ENCODE data around the gene LIN7B. TPM values are rescaled to one million over a fixed set of nuclear protein-coding genes. Genes with fewer than 3 reads are reported as not detected.

The LIN7B gene
- total and polyA plus RNA-seq, 4 donors: 2.2 to 3.8 (median 2.8) TPM

DNA sequence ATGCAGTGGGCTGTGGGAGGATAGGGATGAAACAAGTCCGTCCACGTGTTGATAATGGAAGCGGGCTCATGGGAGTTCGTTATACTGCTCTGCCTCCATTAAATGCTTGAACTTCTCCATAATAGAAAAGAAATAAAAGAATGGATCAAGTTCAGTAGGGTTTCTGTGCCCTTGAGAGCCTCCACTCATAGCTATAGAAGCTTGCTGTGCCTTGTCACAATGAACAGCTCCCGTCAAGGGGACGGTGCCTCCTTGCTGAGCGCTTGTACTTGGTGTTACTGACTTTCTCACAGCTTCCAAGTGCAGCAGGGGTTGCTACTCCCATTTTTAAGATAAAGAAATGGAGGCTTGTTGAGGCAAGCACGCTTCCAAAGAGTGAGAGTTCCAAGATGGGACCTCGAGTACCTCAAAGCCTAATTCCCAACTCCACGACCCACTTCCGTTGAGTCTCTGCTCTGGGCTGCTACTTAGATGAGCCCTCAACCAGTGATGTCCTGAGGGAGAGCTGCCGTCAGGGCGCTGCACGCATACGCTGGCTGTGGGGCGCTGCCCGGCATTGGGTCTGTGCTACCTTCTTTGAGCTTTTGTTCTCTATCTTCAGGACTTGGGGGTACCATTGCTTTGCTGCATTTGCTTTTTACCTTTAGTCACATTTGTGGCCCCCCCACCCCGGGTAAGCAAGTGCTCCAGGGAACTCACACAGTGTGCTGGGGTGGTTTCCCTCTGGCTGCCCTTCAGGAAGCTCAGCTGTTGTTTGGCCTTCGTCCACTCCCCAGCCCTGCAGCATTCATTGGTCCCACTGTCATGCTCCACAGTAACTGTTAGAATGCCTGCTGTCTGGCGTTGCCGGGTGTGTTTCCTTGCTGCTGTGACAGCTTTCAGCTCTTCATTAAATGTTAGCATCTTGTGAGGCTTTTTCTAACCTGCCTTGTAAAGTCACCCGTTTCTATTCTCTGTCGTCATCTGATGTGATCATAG is 19.4 kb upstream of the LIN7B start (continued):
- TF ChIP-seq, protein P1, sequence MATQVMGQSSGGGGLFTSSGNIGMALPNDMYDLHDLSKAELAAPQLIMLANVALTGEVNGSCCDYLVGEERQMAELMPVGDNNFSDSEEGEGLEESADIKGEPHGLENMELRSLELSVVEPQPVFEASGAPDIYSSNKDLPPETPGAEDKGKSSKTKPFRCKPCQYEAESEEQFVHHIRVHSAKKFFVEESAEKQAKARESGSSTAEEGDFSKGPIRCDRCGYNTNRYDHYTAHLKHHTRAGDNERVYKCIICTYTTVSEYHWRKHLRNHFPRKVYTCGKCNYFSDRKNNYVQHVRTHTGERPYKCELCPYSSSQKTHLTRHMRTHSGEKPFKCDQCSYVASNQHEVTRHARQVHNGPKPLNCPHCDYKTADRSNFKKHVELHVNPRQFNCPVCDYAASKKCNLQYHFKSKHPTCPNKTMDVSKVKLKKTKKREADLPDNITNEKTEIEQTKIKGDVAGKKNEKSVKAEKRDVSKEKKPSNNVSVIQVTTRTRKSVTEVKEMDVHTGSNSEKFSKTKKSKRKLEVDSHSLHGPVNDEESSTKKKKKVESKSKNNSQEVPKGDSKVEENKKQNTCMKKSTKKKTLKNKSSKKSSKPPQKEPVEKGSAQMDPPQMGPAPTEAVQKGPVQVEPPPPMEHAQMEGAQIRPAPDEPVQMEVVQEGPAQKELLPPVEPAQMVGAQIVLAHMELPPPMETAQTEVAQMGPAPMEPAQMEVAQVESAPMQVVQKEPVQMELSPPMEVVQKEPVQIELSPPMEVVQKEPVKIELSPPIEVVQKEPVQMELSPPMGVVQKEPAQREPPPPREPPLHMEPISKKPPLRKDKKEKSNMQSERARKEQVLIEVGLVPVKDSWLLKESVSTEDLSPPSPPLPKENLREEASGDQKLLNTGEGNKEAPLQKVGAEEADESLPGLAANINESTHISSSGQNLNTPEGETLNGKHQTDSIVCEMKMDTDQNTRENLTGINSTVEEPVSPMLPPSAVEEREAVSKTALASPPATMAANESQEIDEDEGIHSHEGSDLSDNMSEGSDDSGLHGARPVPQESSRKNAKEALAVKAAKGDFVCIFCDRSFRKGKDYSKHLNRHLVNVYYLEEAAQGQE (IDR thresholded peaks at IDR 0.05): no peak

DNA sequence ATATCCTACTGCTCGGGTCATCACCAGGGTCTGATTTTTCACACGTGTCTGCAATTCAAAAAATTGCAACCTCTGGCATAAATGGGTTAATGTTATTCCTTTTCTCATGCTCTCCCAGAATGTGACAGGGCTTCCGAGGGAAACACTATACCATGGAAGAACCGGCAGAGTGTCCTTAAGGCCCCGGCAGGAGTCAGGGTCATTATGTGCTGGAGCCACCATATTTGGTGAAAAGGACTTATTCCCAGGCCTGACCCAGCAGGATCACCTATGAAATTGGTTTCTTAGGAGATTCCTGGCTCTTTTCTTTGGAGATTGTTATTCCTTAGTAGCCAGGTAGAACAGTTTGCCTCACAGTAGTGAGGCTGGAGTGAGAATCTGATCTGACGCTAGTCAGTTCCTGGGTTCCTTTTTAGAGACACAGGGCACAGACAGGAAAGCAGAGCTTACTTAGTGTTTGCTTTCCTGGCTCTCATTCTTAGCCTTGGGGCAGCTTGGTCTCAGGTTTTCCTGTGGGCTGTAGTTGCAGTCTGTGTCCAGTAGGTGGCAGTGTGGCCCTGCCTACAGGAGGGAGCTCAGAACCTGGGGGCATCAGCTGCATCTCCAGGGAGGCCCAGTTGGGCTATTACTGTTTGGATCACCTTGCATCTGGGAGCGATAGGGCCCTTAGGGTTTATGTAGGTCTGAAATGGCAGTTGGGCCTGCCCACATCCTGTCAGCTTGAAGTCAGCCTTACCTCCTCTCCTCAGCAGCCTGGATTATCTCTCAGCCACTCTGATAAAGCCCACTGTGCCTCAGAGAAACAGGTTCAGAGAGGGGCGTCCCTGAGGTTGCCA is 16.5 kb upstream of the LIN7B start:
- H3K9ac ChIP-seq (ENCODE audit: low read depth in 1 of 2, low read length in 2 of 2): no peak overlapping the region
- peaks cover 16 to 59% (median 35%) of the 10 kb centered on the region in 4 donors for H3K36me3 ChIP-seq (ENCODE audit: control insufficient read depth in 4 of 4, insufficient read depth in 3 of 4, low read depth in 1 of 4, low read length in 3 of 4)
- WGBS: 46% methylated on average over 8 of the region's 8 CpGs
- no peak overlapping the region for H3K4me3 ChIP-seq (ENCODE audit: low read depth in 1 of 3, low read length in 3 of 3)
- H3K9me3 ChIP-seq (ENCODE audit: control insufficient read depth in 4 of 4, low read length in 3 of 4): no peaks in the 10 kb centered on the region
- TF ChIP-seq, protein P2, sequence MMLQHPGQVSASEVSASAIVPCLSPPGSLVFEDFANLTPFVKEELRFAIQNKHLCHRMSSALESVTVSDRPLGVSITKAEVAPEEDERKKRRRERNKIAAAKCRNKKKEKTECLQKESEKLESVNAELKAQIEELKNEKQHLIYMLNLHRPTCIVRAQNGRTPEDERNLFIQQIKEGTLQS (IDR thresholded peaks at IDR 0.05): no peak
- TF ChIP-seq RAD21 (IDR thresholded peaks at IDR 0.05) (peak; percentile 93 to 95), RXRA (IDR thresholded peaks at IDR 0.05) (peak in 1 of 2 donors; percentile 11)
- TF ChIP-seq, protein P3, sequence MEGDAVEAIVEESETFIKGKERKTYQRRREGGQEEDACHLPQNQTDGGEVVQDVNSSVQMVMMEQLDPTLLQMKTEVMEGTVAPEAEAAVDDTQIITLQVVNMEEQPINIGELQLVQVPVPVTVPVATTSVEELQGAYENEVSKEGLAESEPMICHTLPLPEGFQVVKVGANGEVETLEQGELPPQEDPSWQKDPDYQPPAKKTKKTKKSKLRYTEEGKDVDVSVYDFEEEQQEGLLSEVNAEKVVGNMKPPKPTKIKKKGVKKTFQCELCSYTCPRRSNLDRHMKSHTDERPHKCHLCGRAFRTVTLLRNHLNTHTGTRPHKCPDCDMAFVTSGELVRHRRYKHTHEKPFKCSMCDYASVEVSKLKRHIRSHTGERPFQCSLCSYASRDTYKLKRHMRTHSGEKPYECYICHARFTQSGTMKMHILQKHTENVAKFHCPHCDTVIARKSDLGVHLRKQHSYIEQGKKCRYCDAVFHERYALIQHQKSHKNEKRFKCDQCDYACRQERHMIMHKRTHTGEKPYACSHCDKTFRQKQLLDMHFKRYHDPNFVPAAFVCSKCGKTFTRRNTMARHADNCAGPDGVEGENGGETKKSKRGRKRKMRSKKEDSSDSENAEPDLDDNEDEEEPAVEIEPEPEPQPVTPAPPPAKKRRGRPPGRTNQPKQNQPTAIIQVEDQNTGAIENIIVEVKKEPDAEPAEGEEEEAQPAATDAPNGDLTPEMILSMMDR (IDR thresholded peaks at IDR 0.05; ENCODE audit: low read depth, low read length, missing input control): peak; percentile 99
- peaks cover 2 to 25% (median 19%) of the 10 kb centered on the region in 4 donors for H3K4me1 ChIP-seq (ENCODE audit: control insufficient read depth in 4 of 4, insufficient read depth in 4 of 4, low read length in 3 of 4)
- peak; percentile 79 for DNase-seq (ENCODE audit: low spot score)
- H3K27ac ChIP-seq (ENCODE audit: low read depth in 1 of 2, low read length in 2 of 2): no peak overlapping the region
- H3K27me3 ChIP-seq (ENCODE audit: control insufficient read depth in 4 of 4, insufficient read depth in 4 of 4, low read length in 3 of 4): no peaks in the 10 kb centered on the region

DNA sequence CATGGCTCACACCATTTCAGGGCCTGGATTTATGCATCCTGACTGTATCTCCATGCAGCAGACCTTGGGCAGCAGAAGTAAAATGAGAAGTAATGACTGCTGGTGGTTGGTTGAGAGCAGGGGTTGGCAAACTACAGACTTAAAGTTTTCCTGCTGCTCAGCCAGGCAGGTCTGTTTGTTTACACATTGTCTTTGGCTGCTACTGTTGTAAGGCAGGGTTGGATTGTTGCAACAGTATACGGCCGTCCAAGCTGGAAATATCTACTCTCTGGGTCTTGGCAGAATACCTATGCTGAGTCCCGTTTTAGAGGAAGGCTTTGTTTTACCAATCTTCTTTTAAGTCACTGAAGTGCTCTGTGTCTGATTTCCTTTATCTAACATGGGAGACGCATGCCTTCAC is 15.4 kb upstream of the LIN7B start:
- 45% methylated on average over 4 of the region's 4 CpGs for WGBS
- no peak overlapping the region for H3K4me3 ChIP-seq (ENCODE audit: low read depth in 1 of 3, low read length in 3 of 3)
- H3K9ac ChIP-seq (ENCODE audit: low read depth in 1 of 2, low read length in 2 of 2): no peak overlapping the region
- no peaks in the 10 kb centered on the region for H3K27me3 ChIP-seq (ENCODE audit: control insufficient read depth in 4 of 4, insufficient read depth in 4 of 4, low read length in 3 of 4)
- no peaks in the 10 kb centered on the region for H3K9me3 ChIP-seq (ENCODE audit: control insufficient read depth in 4 of 4, low read length in 3 of 4)
- H3K36me3 ChIP-seq (ENCODE audit: control insufficient read depth in 4 of 4, insufficient read depth in 3 of 4, low read depth in 1 of 4, low read length in 3 of 4): peaks cover 15 to 60% (median 36%) of the 10 kb centered on the region in 4 donors
- peak overlapping the region; percentile 16 to 23 for H3K27ac ChIP-seq (ENCODE audit: low read depth in 1 of 2, low read length in 2 of 2)
- H3K4me1 ChIP-seq (ENCODE audit: control insufficient read depth in 4 of 4, insufficient read depth in 4 of 4, low read length in 3 of 4): peaks cover 2 to 25% (median 19%) of the 10 kb centered on the region in 4 donors
- DNase-seq (ENCODE audit: low spot score): no peak
- peak; percentile 80 for TF ChIP-seq FOXA2 (IDR thresholded peaks at IDR 0.05)
- TF ChIP-seq JUND (IDR thresholded peaks at IDR 0.05): peak; percentile 43 to 52
- TF ChIP-seq, protein P3 (IDR thresholded peaks at IDR 0.05; ENCODE audit: low read depth, low read length, missing input control): no peak
- no peak for TF ChIP-seq TAF1 (conservative IDR thresholded peaks at IDR 0.05)
- TF ChIP-seq, protein P1 (IDR thresholded peaks at IDR 0.05): no peak
- TF ChIP-seq, protein P4, sequence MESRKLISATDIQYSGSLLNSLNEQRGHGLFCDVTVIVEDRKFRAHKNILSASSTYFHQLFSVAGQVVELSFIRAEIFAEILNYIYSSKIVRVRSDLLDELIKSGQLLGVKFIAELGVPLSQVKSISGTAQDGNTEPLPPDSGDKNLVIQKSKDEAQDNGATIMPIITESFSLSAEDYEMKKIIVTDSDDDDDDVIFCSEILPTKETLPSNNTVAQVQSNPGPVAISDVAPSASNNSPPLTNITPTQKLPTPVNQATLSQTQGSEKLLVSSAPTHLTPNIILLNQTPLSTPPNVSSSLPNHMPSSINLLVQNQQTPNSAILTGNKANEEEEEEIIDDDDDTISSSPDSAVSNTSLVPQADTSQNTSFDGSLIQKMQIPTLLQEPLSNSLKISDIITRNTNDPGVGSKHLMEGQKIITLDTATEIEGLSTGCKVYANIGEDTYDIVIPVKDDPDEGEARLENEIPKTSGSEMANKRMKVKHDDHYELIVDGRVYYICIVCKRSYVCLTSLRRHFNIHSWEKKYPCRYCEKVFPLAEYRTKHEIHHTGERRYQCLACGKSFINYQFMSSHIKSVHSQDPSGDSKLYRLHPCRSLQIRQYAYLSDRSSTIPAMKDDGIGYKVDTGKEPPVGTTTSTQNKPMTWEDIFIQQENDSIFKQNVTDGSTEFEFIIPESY (IDR thresholded peaks at IDR 0.05): no peak
- peak; percentile 27 for TF ChIP-seq NR2F2 (IDR thresholded peaks at IDR 0.05)
- TF ChIP-seq HNF4G (IDR thresholded peaks at IDR 0.05): no peak
- peak; percentile 74 for TF ChIP-seq SP1 (IDR thresholded peaks at IDR 0.05)

Data from liver (tissue), 9 donors.